OCI-LY7 (cell line): ENCODE results near the gene GPR146. TPM values are rescaled to one million over a fixed set of nuclear protein-coding genes. Genes with fewer than 3 reads are reported as not detected.

Experiments used
- BruUV-seq: library from RNA; stranded (reverse); fragments of 400-500 nt; replicated peaks from 2 replicates; lab custom pipeline; 2021; lab: Mats Ljungman, UMichigan
- CTCF ChIA-PET: fragments of 300-600 bp; sonication (Branson Sonifier 250); formaldehyde crosslinking; loops from one replicate; lab custom pipeline; 2022; ENCODE audit warnings: antibody characterized with exemption; ENCODE audit not compliant: unreplicated experiment; lab: Charles Lee
- POLR2A ChIA-PET: fragments of 300-600 bp; sonication (Branson Sonifier 250); formaldehyde crosslinking; loops from one replicate; lab custom pipeline; 2022; ENCODE audit warnings: antibody characterized with exemption; lab: Charles Lee
- DNase-seq: peaks from one replicate; pipeline ENCODE4 v3.0.0-alpha.2; 2015; ENCODE audit warnings: low spot score
- H2AFZ ChIP-seq: fragments of 200-600 bp; sonication (generic), shearing (Covaris generic); 2 replicates; pipeline ENCODE4 v1.6.1; 2014; ENCODE audit warnings: mild to moderate bottlenecking, antibody characterized with exemption, low read length, moderate library complexity
- H3K27ac ChIP-seq: fragments of 200-600 bp; sonication (generic); 2 replicates; pipeline ENCODE4 v1.5.1; 2014; ENCODE audit warnings: mixed run types, low read depth, mild to moderate bottlenecking, moderate library complexity, low read length, inconsistent platforms; ENCODE audit not compliant: poor library complexity, severe bottlenecking
- H3K36me3 ChIP-seq: fragments of 200-600 bp; sonication (generic); 2 replicates; pipeline ENCODE4 v1.6.1; 2014; ENCODE audit warnings: mild to moderate bottlenecking, antibody characterized with exemption, low read length, moderate library complexity, mixed read lengths; ENCODE audit not compliant: insufficient read depth
- H3K4me1 ChIP-seq: fragments of 200-600 bp; sonication (generic); 2 replicates; pipeline ENCODE4 v1.5.1; 2014; ENCODE audit warnings: mild to moderate bottlenecking, low read length; ENCODE audit not compliant: insufficient read depth, poor library complexity, severe bottlenecking
- H3K4me2 ChIP-seq: fragments of 200-600 bp; sonication (generic); 2 replicates; pipeline ENCODE4 v1.6.1; 2014; ENCODE audit warnings: mild to moderate bottlenecking, low read length
- H3K4me3 ChIP-seq: fragments of 200-600 bp; sonication (generic); 2 replicates; pipeline ENCODE4 v1.5.1; 2014; ENCODE audit warnings: mild to moderate bottlenecking, low read depth, low read length; ENCODE audit not compliant: poor library complexity, severe bottlenecking
- H3K79me2 ChIP-seq: fragments of 200-600 bp; sonication (generic); 2 replicates; pipeline ENCODE4 v1.6.1; 2016; ENCODE audit warnings: low read depth, mild to moderate bottlenecking, low read length, moderate library complexity, mixed read lengths; ENCODE audit not compliant: insufficient read depth
- H3K9me2 ChIP-seq: fragments of 200-600 bp; sonication (generic); 2 replicates; pipeline ENCODE4 v1.6.1; 2016; ENCODE audit warnings: mild to moderate bottlenecking, low read length, mixed read lengths; ENCODE audit not compliant: insufficient read depth
- H3K9me3 ChIP-seq: fragments of 200-600 bp; sonication (generic); 2 replicates; pipeline ENCODE4 v1.6.1; 2014; ENCODE audit warnings: mild to moderate bottlenecking, mixed run types, low read length, mixed read lengths
- H4K20me1 ChIP-seq: fragments of 200-600 bp; sonication (generic); 2 replicates; pipeline ENCODE4 v1.6.1; 2014; ENCODE audit warnings: mild to moderate bottlenecking, antibody characterized with exemption, low read length, moderate library complexity, mixed read lengths; ENCODE audit not compliant: insufficient read depth
- CTCF ChIP-seq: fragments of 200-600 bp; sonication (generic); conservative IDR thresholded peaks from 2 replicates; pipeline ENCODE4 v1.5.1; 2014; ENCODE audit warnings: mild to moderate bottlenecking, antibody characterized with exemption, low read length, moderate library complexity, mixed read lengths
- EZH2phosphoT487 ChIP-seq: fragments of 200-600 bp; sonication (generic); IDR thresholded peaks from 2 replicates; pipeline ENCODE4 v1.6.1; 2018; ENCODE audit warnings: low read depth, borderline replicate concordance, mild to moderate bottlenecking, mixed run types, antibody characterized with exemption, low read length, moderate library complexity, mixed read lengths
- intact Hi-C: fragments of 100-400 bp; cut with micrococcal nuclease; formaldehyde crosslinking; loops from one replicate; pipeline ENCODE4 v1.10.0; 2022; ENCODE audit not compliant: unreplicated experiment
- total RNA-seq, 2 experiments: library from RNA; depleted of rRNA in 1 of 2; stranded (reverse); fragments of >200 nt in 1 of 2; shearing (Covaris generic) in 1 of 2; gene quantifications; 2 replicates each; pipeline ENCODE4 v1.2.3, GENCODE V29; 2014 to 2022

The GPR146 gene
- total RNA-seq, 2 experiments from 2014 or later: 0.95 to 3.3 TPM

- Histone ChIP-seq H3K9me3 (no peaks in the 10 kb centered on the region), H3K4me1 (peaks cover 10% of the 10 kb centered on the region), H3K4me2 (no peak overlapping the region), H4K20me1 (no peaks in the 10 kb centered on the region), H3K36me3 (peaks cover 32% of the 10 kb centered on the region), H3K27ac (no peak overlapping the region), H2AFZ (no peak overlapping the region), H3K79me2 (no peaks in the 10 kb centered on the region), H3K4me3 (no peak overlapping the region), H3K9me2 (no peaks in the 10 kb centered on the region)
- TF ChIP-seq CTCF (no peak), EZH2phosphoT487 (no peak)
- POLR2A ChIA-PET: no interaction called here
- intact Hi-C loops: no loop called here
- no peak for DNase-seq
- CTCF ChIA-PET: no interaction called here
- BruUV-seq: no TSS peak
Observed at GRCh38 chr7:1012716-1013095, 31.6 kb upstream of the GPR146 start.

- H3K36me3 ChIP-seq: peaks cover 32% of the 10 kb centered on the region
- H3K9me2 ChIP-seq: no peaks in the 10 kb centered on the region
- no peaks in the 10 kb centered on the region for H4K20me1 ChIP-seq
- no peaks in the 10 kb centered on the region for H3K79me2 ChIP-seq
- POLR2A ChIA-PET: no interaction called here
- no peak overlapping the region for H3K4me2 ChIP-seq
- intact Hi-C loops: no loop called here
- no peaks in the 10 kb centered on the region for H3K9me3 ChIP-seq
- CTCF ChIA-PET: no interaction called here
- TF ChIP-seq CTCF: no peak
- no peak for TF ChIP-seq EZH2phosphoT487
- no peak for DNase-seq
- peaks cover 15% of the 10 kb centered on the region for H3K4me1 ChIP-seq
- BruUV-seq: no TSS peak
- no peak overlapping the region for H3K27ac ChIP-seq
- no peak overlapping the region for H2AFZ ChIP-seq
- no peak overlapping the region for H3K4me3 ChIP-seq
Observed at GRCh38 chr7:1013581-1013980, 30.8 kb upstream of the GPR146 start.

GRCh38 chr7:1014681-1015080 is 29.7 kb upstream of the GPR146 start:
- H3K9me2 ChIP-seq: no peaks in the 10 kb centered on the region
- intact Hi-C loops: no loop called here
- peaks cover 22% of the 10 kb centered on the region for H3K4me1 ChIP-seq
- CTCF ChIA-PET: no interaction called here
- BruUV-seq: no TSS peak
- H3K79me2 ChIP-seq: no peaks in the 10 kb centered on the region
- no peak overlapping the region for H3K4me3 ChIP-seq
- H2AFZ ChIP-seq: no peak overlapping the region
- POLR2A ChIA-PET: no interaction called here
- no peaks in the 10 kb centered on the region for H3K9me3 ChIP-seq
- no peak for DNase-seq
- no peak overlapping the region for H3K27ac ChIP-seq
- no peak overlapping the region for H3K4me2 ChIP-seq
- peaks cover 29% of the 10 kb centered on the region for H3K36me3 ChIP-seq
- no peaks in the 10 kb centered on the region for H4K20me1 ChIP-seq
- TF ChIP-seq CTCF (no peak), EZH2phosphoT487 (no peak)
